ENCODE measurements around the gene FAM50B.

Gene FAM50B, protein sequence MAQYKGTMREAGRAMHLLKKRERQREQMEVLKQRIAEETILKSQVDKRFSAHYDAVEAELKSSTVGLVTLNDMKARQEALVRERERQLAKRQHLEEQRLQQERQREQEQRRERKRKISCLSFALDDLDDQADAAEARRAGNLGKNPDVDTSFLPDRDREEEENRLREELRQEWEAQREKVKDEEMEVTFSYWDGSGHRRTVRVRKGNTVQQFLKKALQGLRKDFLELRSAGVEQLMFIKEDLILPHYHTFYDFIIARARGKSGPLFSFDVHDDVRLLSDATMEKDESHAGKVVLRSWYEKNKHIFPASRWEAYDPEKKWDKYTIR

DNA sequence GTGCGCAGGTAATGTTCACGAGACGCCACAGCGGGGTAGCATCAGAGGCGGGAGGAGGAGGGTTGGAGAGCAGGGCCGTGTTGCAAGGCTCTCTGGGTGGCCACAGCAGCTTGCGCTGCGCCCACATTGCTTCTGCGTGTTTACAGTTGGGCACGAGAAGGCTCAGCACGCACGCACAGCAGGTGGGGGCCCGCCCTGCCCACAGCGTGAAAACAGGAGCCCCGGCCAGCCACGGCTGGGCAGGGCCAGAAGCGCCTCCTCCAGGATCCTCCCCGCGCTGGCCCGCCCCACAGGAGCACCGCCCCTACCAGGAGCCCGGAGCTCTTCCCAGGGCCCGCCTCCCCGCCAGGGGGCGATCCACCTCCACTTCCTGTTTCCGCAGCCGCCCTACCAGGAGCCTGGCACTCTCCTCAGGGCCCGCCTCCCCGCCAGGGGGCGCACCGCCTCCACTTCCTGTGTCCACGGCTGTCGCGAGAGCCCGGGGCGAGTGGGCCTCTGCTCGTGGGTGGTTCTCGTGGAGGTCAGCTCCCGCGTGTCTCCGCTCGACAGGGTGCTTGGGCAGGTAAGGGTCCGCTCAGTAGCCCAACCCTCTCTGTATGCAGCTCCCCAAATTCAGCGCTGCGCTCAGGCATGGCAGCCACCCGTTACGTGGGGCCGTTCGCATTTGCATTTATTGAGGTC, at the start of gene FAM50B:
Gene FAM50B (plus strand): TSS at position 449 of the 681 bp plus-strand sequence. CDS start 439 bp downstream, outside the sequence.
- peak; percentile 65 for DNase-seq

DNA sequence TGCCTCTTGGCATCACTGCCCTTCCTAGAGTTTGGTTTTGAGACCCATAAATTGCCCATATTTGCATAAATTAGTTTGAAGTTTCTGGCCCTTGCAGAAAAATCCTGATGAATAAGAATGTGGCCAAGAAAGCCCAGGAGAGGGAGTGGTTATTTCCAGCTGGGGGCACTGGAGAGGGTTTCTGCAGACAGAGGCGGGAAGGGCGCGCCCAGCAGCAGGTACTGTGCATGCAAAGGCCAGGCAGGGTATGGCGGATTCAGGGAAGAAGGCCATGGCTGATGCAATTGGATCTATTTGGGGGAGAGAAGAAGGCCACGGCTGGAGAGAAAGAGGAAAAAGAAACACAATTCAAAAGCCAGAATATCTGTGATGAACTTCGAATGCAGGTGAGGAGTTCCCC, 49.5 kb upstream of the FAM50B start:
- DNase-seq, result no peak

DNA sequence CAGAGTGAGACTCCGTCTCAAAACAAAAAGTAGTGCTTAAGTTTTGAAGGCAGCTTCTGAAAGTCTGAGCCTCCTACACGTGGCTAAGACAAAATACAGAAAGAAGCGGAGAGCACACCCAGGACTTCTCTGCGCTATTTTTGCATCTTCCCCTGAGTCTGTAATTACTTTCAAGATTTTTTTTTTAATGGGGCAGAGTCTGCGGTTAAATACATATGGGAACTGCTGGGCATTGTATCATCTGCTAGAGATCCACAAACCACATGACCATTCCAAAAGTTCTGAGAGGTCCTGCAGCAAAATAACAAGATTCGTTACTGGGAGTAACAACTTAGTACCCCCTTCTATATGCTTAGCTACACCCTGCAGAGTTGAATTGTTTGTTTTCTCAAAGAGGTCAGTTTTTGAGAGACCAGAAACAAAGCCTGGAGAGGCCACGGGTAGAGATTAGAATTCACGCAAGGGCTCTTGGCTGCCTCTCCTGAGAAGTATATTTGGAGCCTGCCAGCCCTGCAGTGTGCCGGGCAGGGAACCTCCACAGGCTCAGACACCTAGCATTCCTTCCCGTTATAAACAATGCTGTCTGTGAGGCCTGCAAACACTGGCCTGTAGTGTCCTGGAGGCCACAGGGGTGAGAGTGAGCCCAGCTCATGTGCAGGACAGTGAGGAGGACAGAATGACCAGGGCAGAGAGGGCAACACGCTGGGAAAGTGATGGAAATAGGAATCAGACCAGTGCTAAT, 48.2 kb upstream of the FAM50B start:
- no peak for DNase-seq

DNA sequence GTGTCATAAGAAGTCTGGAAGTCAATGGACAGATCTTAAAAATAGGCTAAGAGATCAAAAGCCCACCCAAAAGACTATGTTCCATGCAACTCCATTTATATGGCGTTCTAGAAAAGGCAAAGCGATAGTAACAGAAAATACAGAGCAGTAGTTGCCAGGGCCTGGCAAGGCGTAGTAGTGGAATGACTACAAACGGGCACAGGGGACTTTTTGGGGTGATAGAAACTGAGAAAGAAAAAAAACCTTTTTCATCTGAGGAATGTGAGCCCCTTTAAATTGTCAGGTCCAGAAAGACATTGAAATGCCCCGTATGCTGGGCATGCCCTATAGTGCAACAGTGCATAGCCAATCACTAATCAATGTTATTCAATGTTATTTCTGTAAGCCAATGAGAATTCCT, 47.2 kb upstream of the FAM50B start:
- DNase-seq, result no peak

DNA sequence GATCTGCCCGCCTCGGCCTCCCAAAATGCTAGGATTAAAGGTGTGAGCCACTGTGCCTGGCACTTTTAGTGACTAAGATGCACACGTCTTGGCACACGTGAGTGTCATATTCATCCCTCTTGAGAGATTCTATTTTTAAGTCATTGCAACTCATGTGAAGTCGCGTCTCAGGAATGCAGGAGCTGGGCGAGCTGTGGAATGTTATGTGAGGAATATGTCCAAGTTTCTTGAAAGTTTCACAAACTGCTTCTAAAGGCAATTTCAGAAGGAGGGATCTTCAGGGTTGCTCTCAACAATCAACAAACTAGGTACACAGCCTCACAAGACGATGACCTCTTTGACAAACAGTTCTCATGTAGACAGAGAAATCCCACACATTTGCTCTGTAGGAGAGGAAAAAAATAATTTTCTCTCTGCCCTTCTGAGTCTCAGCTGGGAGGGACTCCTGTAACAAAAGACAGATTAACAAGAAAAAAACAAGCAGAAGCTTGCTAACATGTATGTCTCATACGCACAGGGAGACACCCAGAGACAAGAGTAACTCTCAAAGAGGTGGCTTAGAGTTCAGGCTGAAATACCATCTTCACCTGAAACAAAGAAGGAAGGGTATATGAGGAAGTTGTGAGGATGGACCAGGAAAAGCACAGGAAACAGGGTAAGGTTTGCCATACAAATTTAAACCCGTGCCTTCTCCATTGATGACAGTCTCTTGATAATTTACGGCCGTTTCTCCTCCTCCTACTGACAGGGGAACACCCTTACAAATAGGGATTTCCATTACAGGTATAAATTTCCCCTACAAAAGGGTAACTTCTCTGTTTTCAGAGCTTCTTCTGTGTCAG, 45.3 kb upstream of the FAM50B start:
- DNase-seq, result no peak

DNA sequence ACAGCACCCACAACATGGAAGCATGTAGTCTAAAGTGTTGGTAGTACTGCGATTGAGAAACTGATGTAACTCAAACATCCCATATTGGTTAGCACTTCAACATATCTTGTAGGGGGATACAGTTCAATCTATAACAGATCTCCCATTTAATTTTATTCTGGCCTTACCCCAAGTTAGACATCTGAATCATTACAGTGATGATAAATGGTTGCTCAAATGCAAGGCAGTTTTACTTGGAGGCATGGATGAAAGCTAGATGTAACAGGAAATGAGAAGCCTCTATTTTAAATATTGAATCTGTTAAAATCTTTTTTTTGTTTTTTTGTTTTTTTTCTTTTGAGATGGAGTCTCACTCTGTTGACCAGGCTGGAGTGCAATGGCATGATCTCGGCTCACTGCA, 44.2 kb upstream of the FAM50B start:
- no peak for DNase-seq

DNA sequence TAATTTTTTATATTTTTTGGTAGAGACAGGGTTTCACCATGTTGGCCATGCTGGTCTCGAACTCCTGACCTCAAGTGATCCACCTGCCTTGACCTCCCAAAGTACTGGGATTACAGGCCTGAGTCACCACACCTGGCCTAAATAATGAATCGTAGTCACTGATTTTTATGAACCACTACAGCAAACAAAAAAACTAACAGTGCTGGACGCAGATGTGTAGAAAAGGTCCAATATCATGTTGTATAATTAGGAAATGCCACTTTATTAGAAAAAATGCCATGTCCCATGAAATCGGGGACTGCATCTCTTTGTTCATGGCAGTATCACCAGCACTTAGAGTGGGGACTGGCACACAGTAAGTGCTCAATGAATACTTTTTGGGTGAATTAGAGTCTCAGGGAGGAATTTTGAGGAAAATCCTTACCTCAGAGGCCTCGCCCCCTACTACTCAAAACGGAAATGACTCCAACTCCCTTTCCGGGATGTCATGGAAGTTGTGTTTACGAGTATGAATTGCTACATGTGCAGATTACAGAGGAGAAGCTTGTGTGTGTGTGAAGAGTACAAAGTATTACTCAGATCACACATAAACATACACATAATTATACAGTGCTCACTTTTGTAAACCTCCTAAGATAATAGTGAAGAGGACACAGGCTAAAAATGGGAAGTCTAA, 43.6 kb upstream of the FAM50B start:
- no peak for DNase-seq

DNA sequence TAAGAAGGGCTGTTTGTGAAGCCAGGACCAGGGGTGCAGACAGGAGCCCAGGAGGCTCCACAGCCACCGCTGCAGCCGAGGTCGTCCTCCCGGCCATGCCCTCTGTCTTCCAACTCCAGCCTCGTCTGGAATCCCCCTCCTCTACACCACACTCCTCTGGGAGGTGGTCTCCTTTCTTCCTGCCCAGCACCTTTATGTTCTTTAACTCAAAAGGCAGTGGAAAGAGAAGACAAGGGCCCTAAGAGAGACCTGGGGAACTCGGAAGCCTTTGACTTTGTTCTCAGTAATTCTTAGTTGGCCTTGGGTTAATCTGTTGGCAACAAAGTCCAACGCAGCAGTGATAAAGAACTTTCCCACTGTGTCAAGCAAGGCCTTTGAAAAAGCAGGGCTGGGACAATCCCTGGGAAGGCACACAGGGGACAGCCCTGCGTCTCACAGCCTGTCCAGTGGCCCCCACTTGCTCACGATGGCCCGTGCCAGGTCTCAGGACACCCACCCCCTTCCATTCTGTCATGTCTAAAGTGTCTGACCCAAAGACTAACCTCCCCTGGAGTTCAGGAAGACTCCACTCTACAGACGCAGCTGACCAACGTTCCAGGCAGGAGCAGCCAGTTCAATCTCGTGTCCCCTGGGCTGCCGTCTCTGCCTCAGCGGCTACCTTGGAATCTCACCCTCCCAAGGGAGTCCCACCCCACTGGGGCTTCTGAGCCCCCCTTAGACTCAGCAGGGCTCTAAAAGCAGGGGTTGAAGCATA, 42.8 kb upstream of the FAM50B start:
- DNase-seq, result no peak

DNA sequence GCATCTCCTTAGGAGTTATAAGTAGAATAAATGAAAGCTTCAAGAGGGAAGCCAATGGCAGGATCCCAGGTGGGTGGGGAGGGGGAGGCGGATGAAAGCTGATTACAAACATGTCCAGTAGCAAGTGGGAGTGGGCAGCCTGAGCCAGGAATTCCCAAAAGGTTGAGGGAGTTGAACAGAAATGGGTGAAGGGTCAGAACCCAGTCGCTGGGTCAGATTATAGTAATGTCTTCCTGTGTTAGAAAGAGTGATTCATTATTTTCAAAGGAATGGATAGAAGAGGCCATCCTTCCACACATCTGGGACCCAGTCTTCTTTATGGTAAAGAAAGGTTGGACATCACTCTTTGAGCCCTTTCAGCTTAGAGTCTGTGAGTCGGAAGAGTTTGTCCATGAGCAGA, 41.0 kb upstream of the FAM50B start:
- no peak for DNase-seq

DNA sequence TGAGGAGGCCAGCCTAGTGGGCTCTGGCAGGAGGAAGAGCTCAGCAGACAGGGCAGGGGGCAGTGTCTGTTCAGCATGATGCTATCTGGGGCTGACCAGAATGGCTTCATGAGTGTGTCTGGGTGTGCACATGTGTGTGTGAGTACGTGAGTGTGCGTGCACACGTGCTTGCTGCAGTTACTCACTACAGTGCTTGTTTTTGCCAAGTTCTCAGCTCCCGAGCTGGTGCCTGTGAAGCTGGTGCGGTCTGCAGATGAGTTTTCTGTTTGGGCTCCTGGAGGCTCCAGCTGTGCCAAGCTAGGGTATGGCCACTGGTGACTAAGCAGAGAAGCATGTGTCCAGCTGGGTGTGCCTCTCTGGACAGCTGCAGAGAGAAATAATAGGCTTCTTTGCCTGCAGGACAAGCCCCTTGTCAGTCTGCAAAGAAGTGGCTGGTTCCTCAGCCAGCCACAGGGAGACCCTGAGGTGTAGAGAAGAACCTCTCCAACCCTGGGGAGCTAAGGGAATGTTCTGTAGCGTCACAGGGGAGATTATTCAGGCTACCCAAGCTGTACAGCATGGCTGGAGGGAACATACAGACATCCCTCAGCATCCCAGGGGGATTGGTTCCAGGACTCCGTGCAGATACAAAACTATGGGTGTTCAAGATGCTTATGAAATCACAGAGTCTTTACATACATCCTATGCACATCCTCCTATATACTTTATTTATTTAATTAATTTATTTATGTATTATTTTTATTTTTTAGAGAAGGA, 40.2 kb upstream of the FAM50B start:
- no peak for DNase-seq

DNA sequence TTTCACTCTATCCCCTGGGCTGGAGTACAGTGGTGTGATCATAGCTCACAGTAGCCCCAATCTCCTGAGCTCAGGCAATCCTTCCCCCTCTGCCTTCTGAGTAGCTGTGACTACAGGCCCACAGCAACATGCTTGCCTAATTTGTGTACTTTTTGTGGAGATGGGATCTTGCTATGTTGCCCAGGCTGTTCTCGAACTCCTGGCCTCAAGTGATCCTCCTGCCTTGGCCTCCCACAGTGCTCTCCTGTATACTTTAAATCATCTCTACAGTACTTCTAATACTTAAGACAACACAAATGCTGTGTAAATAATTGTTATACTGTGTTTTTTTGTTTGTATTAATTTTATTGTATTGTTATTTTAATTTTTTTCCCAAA, 39.7 kb upstream of the FAM50B start:
- DNase-seq, result no peak

DNA sequence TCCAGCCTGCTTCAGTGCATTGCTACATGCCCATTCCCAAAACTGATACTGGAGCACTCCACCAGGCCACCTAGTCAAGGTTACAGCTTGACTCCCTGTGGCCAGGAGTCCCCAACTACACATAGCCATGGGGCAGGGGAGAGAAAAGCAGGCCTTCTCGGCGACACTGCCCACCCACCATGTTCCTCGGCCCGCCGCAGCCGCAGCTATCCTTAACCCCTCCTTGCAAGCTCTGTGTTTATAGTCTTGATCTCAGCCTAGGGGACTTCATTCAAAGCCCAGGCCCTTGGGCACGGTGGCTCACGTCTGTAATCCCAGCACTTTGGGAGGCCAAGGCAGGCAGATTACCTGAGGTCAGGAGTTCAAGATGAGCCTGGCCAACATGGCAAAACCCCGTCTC, 39.2 kb upstream of the FAM50B start:
- no peak for DNase-seq

DNA sequence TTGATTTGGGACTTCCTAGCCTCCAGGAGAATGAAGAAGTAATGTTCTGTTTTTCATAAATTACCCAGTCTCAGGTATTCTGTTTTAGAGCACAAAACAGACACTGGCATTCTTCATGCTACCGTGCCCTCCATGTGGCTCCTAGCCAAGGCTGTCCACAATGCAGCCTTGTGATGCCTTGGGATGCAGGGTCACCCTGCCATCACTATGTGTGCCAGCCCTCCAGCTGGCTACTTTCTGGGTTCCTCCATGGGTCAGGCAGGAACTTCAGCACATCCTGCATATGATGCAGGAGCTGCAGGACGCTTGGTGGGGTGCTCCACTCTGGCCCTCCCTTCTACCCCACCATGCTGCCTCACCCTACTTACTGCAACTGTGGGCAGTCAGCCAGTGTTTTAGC, 38.0 kb upstream of the FAM50B start:
- no peak for DNase-seq

DNA sequence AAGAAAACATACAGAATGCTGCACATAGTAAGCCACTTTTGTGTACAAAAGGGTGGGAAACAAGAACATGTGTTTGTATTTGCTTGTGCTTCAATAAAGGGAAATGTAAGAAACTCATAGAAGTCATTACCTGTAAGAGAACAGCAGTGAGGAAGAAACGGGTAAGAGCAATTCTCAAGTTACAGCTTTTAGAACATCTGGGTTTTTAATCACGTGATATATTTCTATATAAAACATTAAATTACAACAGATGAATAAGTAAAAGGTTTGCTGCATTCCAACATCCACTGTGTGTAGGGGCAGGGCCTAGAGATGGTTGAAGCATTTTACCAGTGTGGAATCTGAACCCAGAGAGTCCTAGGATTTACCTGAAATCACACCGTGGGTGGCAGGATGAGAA, 36.6 kb upstream of the FAM50B start:
- DNase-seq, result no peak

DNA sequence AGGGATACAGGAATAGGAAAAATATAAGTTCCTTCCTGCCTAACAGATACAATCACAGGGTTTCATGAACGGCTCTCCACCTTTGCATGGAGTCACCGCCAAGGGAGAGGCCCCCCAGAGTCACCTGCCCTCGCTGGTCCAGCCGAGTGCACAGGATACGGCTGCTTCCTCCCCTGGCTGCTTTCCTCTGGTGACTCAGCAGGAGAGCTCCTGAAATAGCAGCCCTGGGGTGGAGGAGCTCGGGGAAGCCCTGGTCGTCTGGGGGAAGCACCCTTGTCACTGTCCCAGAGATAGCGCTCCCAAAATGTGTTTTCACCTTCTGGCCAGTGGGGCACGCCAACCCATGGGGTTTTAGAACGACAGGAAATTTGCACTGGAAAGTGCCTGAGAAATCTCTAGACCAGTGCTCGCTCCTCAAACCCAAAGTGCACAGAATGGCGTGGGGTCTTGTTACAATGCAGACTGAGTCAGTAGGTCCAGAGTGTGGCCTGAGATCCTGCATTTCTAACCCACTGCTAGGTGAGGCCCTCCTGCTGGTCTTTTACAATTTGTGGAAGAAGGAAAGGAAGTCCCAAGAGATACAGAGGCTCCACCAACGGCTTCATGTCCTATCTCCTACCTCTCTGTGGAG, 35.9 kb upstream of the FAM50B start:
- DNase-seq, result no peak

DNA sequence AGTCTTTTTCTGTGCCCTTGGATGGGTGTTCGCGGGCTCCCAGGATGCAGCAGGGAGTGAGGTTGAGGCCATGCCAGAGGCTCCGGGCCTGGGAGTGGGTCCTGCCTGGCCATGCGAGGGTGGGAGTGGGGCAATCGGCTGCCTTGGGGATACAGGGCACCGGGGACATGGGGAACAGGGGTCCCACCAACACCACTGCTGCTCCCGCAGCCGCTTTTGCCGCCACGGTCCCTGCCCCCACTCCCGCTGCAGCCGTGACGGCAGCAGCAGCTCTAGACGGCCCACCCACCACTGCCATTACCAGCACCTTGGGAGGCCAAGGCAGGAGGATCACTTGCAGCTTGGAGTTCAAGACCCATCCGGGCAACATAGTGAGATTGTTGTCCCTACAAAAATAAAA, 35.3 kb upstream of the FAM50B start:
- no peak for DNase-seq

DNA sequence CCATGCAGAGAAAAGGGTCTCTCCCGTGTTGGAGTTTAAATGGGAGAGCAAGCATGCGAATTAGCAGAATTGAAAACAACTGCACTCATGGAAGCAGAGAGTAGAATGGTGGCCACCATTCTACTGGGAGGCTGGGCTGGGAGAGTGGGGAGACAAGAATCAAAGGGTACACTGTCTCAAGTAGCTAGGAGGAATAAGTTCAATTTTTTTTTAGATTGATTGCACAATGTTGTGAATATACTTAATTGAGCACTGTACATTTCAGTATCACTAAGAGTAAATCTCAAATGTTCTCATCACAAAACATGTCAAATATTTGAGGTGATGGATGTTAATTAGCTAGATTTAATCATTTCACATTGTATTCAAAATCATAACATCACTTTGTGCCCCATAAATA, 34.6 kb upstream of the FAM50B start:
- no peak for DNase-seq

DNA sequence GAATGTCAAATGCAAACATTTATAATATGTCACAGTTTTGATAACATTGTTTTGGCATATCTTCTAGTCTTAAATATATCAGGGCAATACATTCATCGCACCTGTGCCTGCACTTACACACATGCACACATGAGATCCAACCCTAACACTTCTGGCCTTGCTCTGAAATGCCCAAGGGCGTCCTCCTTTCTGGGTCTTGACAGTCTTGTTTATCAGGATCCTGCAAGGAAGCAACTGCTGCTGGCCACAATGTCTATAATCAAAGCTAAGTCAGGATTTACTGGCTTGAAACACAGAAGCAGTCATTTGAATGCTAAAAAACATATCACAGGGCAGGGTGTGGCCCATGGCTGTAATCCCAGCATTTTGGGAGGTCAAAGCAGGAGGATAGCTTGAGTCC, 32.9 kb upstream of the FAM50B start:
- DNase-seq, result no peak

DNA sequence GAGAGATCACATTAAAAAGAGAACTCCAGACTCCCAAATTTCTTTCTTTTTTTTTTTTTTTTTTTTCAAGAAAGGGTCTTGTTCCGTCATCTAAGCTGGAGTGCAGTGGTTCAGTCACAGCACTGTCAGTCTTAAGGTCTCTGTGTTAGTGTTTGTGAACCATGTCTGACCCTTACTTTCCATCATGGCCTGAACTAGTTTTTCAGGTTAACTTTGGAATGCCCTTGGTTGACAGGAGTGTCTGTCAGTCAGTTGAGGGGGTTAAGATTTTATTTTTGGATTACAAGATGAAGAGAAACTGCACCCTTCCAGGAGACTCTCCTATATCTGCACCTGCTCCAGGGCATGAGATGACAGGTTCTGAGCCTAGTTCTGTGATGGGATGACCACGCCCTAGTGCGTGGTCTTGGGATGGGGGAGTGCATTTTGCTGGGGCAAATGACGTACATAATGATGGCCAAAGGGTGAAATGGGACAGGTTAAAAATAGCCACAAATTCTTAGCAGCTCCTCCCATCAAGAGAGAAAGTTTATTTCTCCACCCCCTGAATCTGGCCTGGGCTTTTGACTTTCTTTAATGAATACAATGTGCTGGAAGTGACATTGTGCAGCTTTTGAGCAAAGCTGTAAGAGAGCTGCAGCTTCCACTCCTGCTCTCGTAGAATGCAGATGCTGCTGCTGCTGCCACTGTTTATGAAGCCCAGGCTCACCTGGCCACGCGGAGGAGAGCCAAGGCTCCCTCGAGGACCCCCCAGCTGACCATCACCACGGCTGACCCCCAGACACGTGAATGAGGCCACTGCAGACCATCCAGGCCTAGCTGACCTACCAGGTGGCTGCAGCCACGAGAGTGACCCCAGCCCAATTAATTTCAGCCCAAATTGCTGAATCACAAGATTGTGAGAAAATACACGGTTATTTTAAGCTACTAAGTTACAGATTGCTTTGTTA, 29.7 kb upstream of the FAM50B start:
- no peak for DNase-seq

Measured in SHP77 treated with DMSO at 0.1 percent for 48 hours (cell line).